GM12878 (cell line): ENCODE measurements around the gene GOLIM4. TPM values are rescaled to one million over a fixed set of nuclear protein-coding genes. Genes with fewer than 3 reads are reported as not detected.

ENCODE experiments used
- ATAC-seq: fragments of 200-7000 bp; cut with Tn5 transposase; 3 replicates; pipeline ENCODE4 v1.9.1; 2020; ENCODE audit warnings: mild to moderate bottlenecking, moderate library complexity
- BruUV-seq: library from RNA; stranded (reverse); fragments of 400-500 nt; replicated peaks from 2 replicates; lab custom pipeline; 2021; lab: Mats Ljungman, UMichigan
- CTCF ChIA-PET: fragments of 300-600 bp; sonication (Branson Sonifier 250); formaldehyde crosslinking; extraction: SDS; loops from one replicate; lab custom pipeline; 2021; ENCODE audit warnings: inconsistent platforms; lab: Yijun Ruan, JAX
- POLR2A ChIA-PET: fragments of 350-600 bp; formaldehyde crosslinking; extraction: SDS; loops from one replicate; lab custom pipeline; 2021; ENCODE audit warnings: inconsistent platforms; lab: Charles Lee
- RAD21 ChIA-PET: fragments of 300-600 bp; sonication (Branson Sonifier 250); formaldehyde crosslinking; loops from one replicate; lab custom pipeline; 2023; ENCODE audit warnings: antibody characterized with exemption; ENCODE audit not compliant: unreplicated experiment; lab: Charles Lee
- SMC1A ChIA-PET: fragments of 300-600 bp; sonication (Branson Sonifier 250); formaldehyde crosslinking; loops from one replicate; lab custom pipeline; 2023; ENCODE audit not compliant: unreplicated experiment, uncharacterized antibody; lab: Charles Lee
- DNase-seq: peaks from one replicate; pipeline ENCODE4 v3.0.0-alpha.2; 2011; ENCODE audit warnings: low read depth, low spot score
- FAIRE-seq: peaks from 3 replicates; lab custom pipeline; 2011; peaks lifted over from hg19 to GRCh38; lab: Jason Lieb, UNC
- H2AFZ ChIP-seq: 2 replicates; pipeline ENCODE4 v1.6.0; 2011; ENCODE audit warnings: low read depth, low read length, control low read depth; ENCODE audit not compliant: control insufficient read depth
- H3K27ac ChIP-seq: 2 replicates; pipeline ENCODE4 v1.5.1; 2011; ENCODE audit warnings: control low read depth; ENCODE audit not compliant: control insufficient read depth, insufficient read depth
- H3K27me3 ChIP-seq, 2 experiments: replicated peaks in 1 of 2; 2 replicates each; pipeline versions ENCODE4 v1.6.0 to v1.6.1; 2011; ENCODE audit warnings: low read length in 1 of 2; ENCODE audit not compliant: control insufficient read depth in 2 of 2, insufficient read depth in 2 of 2
- H3K36me3 ChIP-seq, 2 experiments: 2 replicates each; pipeline ENCODE4 v1.5.1; 2011; ENCODE audit warnings: low read length in 1 of 2; ENCODE audit not compliant: control insufficient read depth in 2 of 2, insufficient read depth in 2 of 2
- H3K4me1 ChIP-seq: 2 replicates; pipeline ENCODE4 v1.6.1; 2011; ENCODE audit warnings: mild to moderate bottlenecking, low read length, moderate library complexity, mixed read lengths; ENCODE audit not compliant: control insufficient read depth, insufficient read depth
- H3K4me2 ChIP-seq: 2 replicates; pipeline ENCODE4 v1.6.0; 2011; ENCODE audit warnings: control low read depth; ENCODE audit not compliant: control insufficient read depth, insufficient read depth
- H3K4me3 ChIP-seq: fragments of 200-600 bp; sonication (generic); 2 replicates; pipeline ENCODE4 v1.5.1; 2016
- H3K79me2 ChIP-seq: 2 replicates; pipeline ENCODE4 v1.6.0; 2011; ENCODE audit warnings: low read length; ENCODE audit not compliant: control insufficient read depth, insufficient read depth
- H3K9ac ChIP-seq: 2 replicates; pipeline ENCODE4 v1.8.0; 2011; ENCODE audit warnings: low read length, control low read depth, mixed read lengths; ENCODE audit not compliant: control insufficient read depth, insufficient read depth
- H3K9me3 ChIP-seq: replicated peaks from 3 replicates; pipeline ENCODE4 v1.5.1; 2011; ENCODE audit warnings: mild to moderate bottlenecking, low read length; ENCODE audit not compliant: control insufficient read depth, insufficient read depth
- H4K20me1 ChIP-seq: 2 replicates; pipeline ENCODE4 v1.6.0; 2011; ENCODE audit not compliant: control insufficient read depth, insufficient read depth
- CBX5 ChIP-seq: sonication (generic); IDR thresholded peaks from 2 replicates; pipeline ENCODE4 v1.6.1; 2016; ENCODE audit warnings: low read depth, moderate library complexity, mild to moderate bottlenecking, inconsistent platforms
- CHD1 ChIP-seq: IDR thresholded peaks from 2 replicates; pipeline ENCODE4 v1.6.1; 2012; ENCODE audit warnings: low read depth, low read length, improper control_type of control experiment
- EZH2 ChIP-seq: IDR thresholded peaks from 2 replicates; pipeline ENCODE4 v1.6.1; 2012; ENCODE audit warnings: low read depth, mild to moderate bottlenecking, control low read depth, inconsistent platforms, low read length, borderline replicate concordance; ENCODE audit not compliant: control insufficient read depth
- FOXK2 ChIP-seq: fragments of 450-650 bp; IDR thresholded peaks from 2 replicates; pipeline ENCODE4 v1.6.1; 2017; ENCODE audit warnings: mild to moderate bottlenecking, moderate library complexity
- JUNB ChIP-seq: IDR thresholded peaks from 2 replicates; pipeline ENCODE4 v1.6.1; 2016; ENCODE audit warnings: antibody characterized with exemption, mild to moderate bottlenecking
- JUND ChIP-seq: IDR thresholded peaks from 2 replicates; pipeline ENCODE4 v1.6.1; 2012; ENCODE audit warnings: low read depth, mild to moderate bottlenecking, low read length, improper control_type of control experiment, moderate library complexity
- PBX3 ChIP-seq: IDR thresholded peaks from 2 replicates; pipeline ENCODE4 v1.6.1; 2011; ENCODE audit warnings: mild to moderate bottlenecking, low read depth, low read length, moderate library complexity; ENCODE audit not compliant: insufficient replicate concordance
- RELA ChIP-seq: fragments of 450-650 bp; IDR thresholded peaks from 2 replicates; pipeline ENCODE4 v1.8.0; 2014; ENCODE audit warnings: borderline replicate concordance; ENCODE audit not compliant: partially characterized antibody
- TARDBP ChIP-seq: IDR thresholded peaks from 2 replicates; pipeline ENCODE4 v1.6.1; 2016; ENCODE audit warnings: borderline replicate concordance
- ZBTB4 ChIP-seq: fragments of 450-650 bp; formaldehyde crosslinking; IDR thresholded peaks from 2 replicates; pipeline ENCODE4 v1.4.0; 2022; ENCODE audit warnings: mild to moderate bottlenecking, moderate library complexity
- WGBS: methylation state at CpG from one replicate; pipeline ENCODE4 v1.1.6; 2016; ENCODE audit warnings: low lambda C conversion rate; ENCODE audit not compliant: insufficient replicate concordance, insufficient coverage; ENCODE audit errors: missing lambda C conversion rate; 5-methylcytosine and 5-hydroxymethylcytosine counted together
- in situ Hi-C: fragments of 300-500 bp; cut with MboI; formaldehyde crosslinking; loops from 9 replicates; pipeline ENCODE4 v1.14.3; 2018; ENCODE audit warnings: mixed read lengths
- intact Hi-C: fragments of 100-400 bp; cut with micrococcal nuclease; formaldehyde crosslinking; loops from one replicate; pipeline ENCODE4 v1.14.2; 2022; ENCODE audit not compliant: unreplicated experiment
- polyA plus RNA-seq, 11 experiments: library from polyadenylated mRNA; depleted of rRNA in 4 of 11; unstranded in 6 of 11; stranded (reverse) in 5 of 11; fragments of >200 nt; fragmentation: Nextera tagmentation in 4 of 11; fragmentation: Illumina TruSeq in 1 of 11; extraction: Ambion mirVana in 4 of 11; extraction: Trizol in 1 of 11; gene quantifications; 1 replicate in 1 of 11; 2 replicates in 10 of 11; pipeline versions ENCODE4 v1.2.1 to v1.2.3, GENCODE V29; 2011 to 2016; ENCODE audit warnings: inconsistent platforms in 2 of 11, missing spikeins in 2 of 11, low read depth in 1 of 11
- total RNA-seq, 4 experiments: library from RNA; depleted of rRNA in 3 of 4; stranded (reverse); fragments of >200 nt in 3 of 4; fragmentation: Illumina TruSeq in 1 of 4; extraction: Trizol in 1 of 4; gene quantifications; 2 replicates each; pipeline versions ENCODE4 v1.2.1 to v1.2.3, GENCODE V29; 2013 to 2021
- TF ChIP-seq, protein P1 (sequence below): fragments of 450-650 bp; IDR thresholded peaks from 2 replicates; pipeline ENCODE4 v1.6.1; 2018; ENCODE audit warnings: borderline replicate concordance, mild to moderate bottlenecking; ENCODE audit not compliant: partially characterized antibody
- TF ChIP-seq, protein P2 (sequence below): fragments of 450-650 bp; IDR thresholded peaks from 2 replicates; pipeline ENCODE4 v1.6.1; 2016; ENCODE audit warnings: mild to moderate bottlenecking

Gene GOLIM4
- total and polyA plus RNA-seq, 10 of the 15 experiments (the other 5 are each of a cell fraction or from before 2014, with no cell fraction given), result 11.1 to 32.4 (median 19.3) TPM

- in situ Hi-C loops, result loop anchor here (5.0 to 10.0 kb wide), 2 partner anchors 114 to 807 kb away; no protein-coding TSS in a partner anchor
- TF ChIP-seq JUNB (no peak), FOXK2 (no peak), RELA (no peak), ZBTB4 (CRISPR knock-in tag) (no peak), CHD1 (no peak), CBX5 (no peak), TARDBP (no peak), JUND (no peak), EZH2 (no peak), PBX3 (no peak)
- TF ChIP-seq, protein P1, sequence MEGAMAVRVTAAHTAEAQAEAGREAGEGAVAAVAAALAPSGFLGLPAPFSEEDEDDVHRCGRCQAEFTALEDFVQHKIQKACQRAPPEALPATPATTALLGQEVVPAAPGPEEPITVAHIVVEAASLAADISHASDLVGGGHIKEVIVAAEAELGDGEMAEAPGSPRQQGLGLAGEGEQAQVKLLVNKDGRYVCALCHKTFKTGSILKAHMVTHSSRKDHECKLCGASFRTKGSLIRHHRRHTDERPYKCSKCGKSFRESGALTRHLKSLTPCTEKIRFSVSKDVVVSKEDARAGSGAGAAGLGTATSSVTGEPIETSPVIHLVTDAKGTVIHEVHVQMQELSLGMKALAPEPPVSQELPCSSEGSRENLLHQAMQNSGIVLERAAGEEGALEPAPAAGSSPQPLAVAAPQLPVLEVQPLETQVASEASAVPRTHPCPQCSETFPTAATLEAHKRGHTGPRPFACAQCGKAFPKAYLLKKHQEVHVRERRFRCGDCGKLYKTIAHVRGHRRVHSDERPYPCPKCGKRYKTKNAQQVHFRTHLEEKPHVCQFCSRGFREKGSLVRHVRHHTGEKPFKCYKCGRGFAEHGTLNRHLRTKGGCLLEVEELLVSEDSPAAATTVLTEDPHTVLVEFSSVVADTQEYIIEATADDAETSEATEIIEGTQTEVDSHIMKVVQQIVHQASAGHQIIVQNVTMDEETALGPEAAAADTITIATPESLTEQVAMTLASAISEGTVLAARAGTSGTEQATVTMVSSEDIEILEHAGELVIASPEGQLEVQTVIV, result no peak
- TF ChIP-seq, protein P2, sequence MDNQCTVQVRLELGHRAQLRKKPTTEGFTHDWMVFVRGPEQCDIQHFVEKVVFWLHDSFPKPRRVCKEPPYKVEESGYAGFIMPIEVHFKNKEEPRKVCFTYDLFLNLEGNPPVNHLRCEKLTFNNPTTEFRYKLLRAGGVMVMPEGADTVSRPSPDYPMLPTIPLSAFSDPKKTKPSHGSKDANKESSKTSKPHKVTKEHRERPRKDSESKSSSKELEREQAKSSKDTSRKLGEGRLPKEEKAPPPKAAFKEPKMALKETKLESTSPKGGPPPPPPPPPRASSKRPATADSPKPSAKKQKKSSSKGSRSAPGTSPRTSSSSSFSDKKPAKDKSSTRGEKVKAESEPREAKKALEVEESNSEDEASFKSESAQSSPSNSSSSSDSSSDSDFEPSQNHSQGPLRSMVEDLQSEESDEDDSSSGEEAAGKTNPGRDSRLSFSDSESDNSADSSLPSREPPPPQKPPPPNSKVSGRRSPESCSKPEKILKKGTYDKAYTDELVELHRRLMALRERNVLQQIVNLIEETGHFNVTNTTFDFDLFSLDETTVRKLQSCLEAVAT, result no peak
Measured at GRCh38 chr3:168047936-168048335, 47.8 kb downstream of the GOLIM4 start.

More at GRCh38 chr3:168047936-168048335, 47.8 kb downstream of the GOLIM4 start:
- Histone ChIP-seq H3K36me3 (no peaks in the 10 kb centered on the region; a peak in 1 of 4 replicates), H3K27ac (no peak overlapping the region), H2AFZ (no peak overlapping the region), H3K4me2 (no peak overlapping the region), H4K20me1 (no peaks in the 10 kb centered on the region), H3K4me3 (no peak overlapping the region), H3K9ac (no peak overlapping the region), H3K9me3 (no peaks in the 10 kb centered on the region), H3K4me1 (peaks cover 12% of the 10 kb centered on the region), H3K27me3 (no peaks in the 10 kb centered on the region), H3K79me2 (peaks cover 9% of the 10 kb centered on the region)
- WGBS, result 82% methylated on average over 3 of the region's 3 CpGs
- DNase-seq, result no peak
- intact Hi-C loops, result loop anchor here (1.0 to 10.0 kb wide), 3 partner anchors 47 to 797 kb away; partner anchors contain the start of gene GOLIM4
- ChIA-PET POLR2A (interaction anchor here (0.6 to 0.7 kb wide), 2 partner anchors 70 to 312 kb away, joined by 3 to 7 read pairs; partner anchors contain the start of gene SERPINI1), CTCF (interaction anchor here (0.6 to 12.6 kb wide), 20 partner anchors 15 to 308 kb away, joined by 3 to 318 read pairs (median 4); partner anchors contain the start of gene GOLIM4), RAD21 (interaction anchor here (0.7 to 5.4 kb wide), 4 partner anchors 44 to 118 kb away, joined by 4 to 76 read pairs (median 5); no protein-coding TSS in a partner anchor), SMC1A (interaction anchor here (0.6 to 10.3 kb wide), 18 partner anchors 15 to 326 kb away, joined by 3 to 186 read pairs (median 6); no protein-coding TSS in a partner anchor)
- no TSS peak for BruUV-seq
- no peak for ATAC-seq
- no peak for FAIRE-seq
